ENCODE results near the gene MACIR. TPM values are rescaled to one million over a fixed set of nuclear protein-coding genes. Genes with fewer than 3 reads are reported as not detected.

Gene MACIR
- total RNA-seq (2011; cell fraction: chromatin; rRNA removed; ENCODE audit: low replicate concordance) = 5.9 and 8.4 TPM in 2 replicates
- total RNA-seq (2011; cell fraction: nucleolus; rRNA removed) = 2.3 and 3.8 TPM in 2 replicates
- total RNA-seq (2011; cell fraction: nucleoplasm; rRNA removed) = 7.5 and 10.8 TPM in 2 replicates
- total RNA-seq (2014; rRNA removed) (6.2 and 8.6 TPM in 2 replicates), total RNA-seq (2014; rRNA removed; fragmentation: Illumina TruSeq; extraction: Trizol) (10.3 and 10.6 TPM in 2 replicates), total RNA-seq (2015; rRNA removed; fragmentation: Illumina TruSeq; extraction: Trizol) (9.4 and 10.6 TPM in 2 replicates), total RNA-seq (2021) (9.4 and 10.5 TPM in 2 replicates), polyA plus RNA-seq (2011; rRNA removed) (9.5 and 9.9 TPM in 2 replicates), polyA plus RNA-seq (2014; fragmentation: Illumina TruSeq; extraction: Trizol) (10.4 and 11.6 TPM in 2 replicates), polyA plus RNA-seq (2014; fragmentation: Nextera tagmentation; extraction: Ambion mirVana) (1 to 10 TPM; 1.4 to 2.7 TPM), polyA plus RNA-seq (2014; rRNA removed) (8.1 and 9.3 TPM in 2 replicates), polyA minus RNA-seq (2011; rRNA and poly(A)+ RNA removed) (12.7 and 12.8 TPM in 2 replicates), Bru-seq, nascent RNA (percentile 90 among the genes with signal in this experiment), BruChase-seq, experiment 1, labeled RNA remaining after a 2-hour chase (percentile 86 among the genes with signal in this experiment), BruChase-seq, experiment 2, labeled RNA remaining after a 6-hour chase (percentile 86 among the genes with signal in this experiment)
- polyA plus RNA-seq (2011; cell fraction: cytosol; rRNA removed) = 5.0 and 5.9 TPM in 2 replicates
- 7.1 and 7.6 TPM in 2 replicates for polyA plus RNA-seq (2011; cell fraction: nucleus; rRNA removed)
- 7.0 TPM in 2 replicates for polyA plus RNA-seq (2012)
- 4.8 and 6.3 TPM in 2 replicates for polyA minus RNA-seq (2011; cell fraction: cytosol; rRNA and poly(A)+ RNA removed)
- polyA minus RNA-seq (2011; cell fraction: nucleus; rRNA and poly(A)+ RNA removed) = 4.8 and 8.6 TPM in 2 replicates
- long read RNA-seq, experiment 1, transcript C5orf30-201 (3 exons, 3,049 nt) = major isoform, 31 of 68 reads
- long read RNA-seq, experiment 1, transcript C5orf30-203 (3 exons, 1,573 nt) = minor isoform, 5 of 68 reads
- long read RNA-seq, experiment 1, transcript C5orf30-202 (3 exons, 2,933 nt) = minor isoform, 5 of 68 reads
- long read RNA-seq, experiment 1, partial matches to known transcripts = 24 of 68 reads
- long read RNA-seq, experiment 1, other reads (novel, unspliced or antisense) = 3 of 68 reads
- long read RNA-seq, experiment 2, partial matches to known transcripts = 0 of 11 reads
- long read RNA-seq, experiment 2, other reads (novel, unspliced or antisense) = 10 of 11 reads
- long read RNA-seq, experiment 3, transcript C5orf30-201 (3 exons, 3,049 nt) = major isoform, 15 of 23 reads
- long read RNA-seq, experiment 3, partial matches to known transcripts = 5 of 23 reads
- long read RNA-seq, experiment 3, other reads (novel, unspliced or antisense) = 0 of 23 reads

DNA sequence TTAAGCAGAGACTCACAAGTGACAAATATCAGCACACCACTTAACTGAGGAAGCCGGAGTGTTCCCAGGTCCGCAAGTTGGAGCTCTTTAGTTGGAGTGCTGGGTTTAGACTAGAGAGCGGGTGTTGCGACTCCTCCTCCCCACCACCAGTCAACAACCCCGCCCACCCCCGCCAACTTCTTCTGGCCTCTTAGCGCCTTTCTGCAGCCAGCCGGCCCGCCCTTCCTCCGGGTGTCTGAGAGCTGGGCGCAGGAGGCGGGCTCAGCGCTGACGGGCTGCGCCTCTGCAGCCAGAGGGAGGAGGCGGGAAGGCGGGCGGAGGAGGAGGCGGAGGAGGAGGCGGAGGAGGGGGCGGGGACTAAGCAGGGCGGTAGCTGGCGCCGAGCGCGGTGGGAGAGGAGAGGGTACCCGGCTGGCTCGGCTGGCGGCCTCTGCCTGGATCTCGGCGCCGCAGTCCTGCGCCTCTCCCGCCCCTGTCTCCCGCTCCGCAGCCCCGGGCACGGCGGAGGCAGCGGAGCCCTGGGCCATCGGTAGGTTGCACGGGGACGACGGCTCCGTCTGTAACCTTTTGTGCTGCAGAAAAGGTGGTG is at the start of gene MACIR:
MACIR (plus strand) TSS at position 396 of the 589 bp plus-strand sequence. CDS start 17,157 bp downstream, outside the sequence.
- CTCF ChIA-PET (ENCODE audit: low intra/inter-chr PET ratio) = no interaction called here
- no peaks in the 10 kb centered on the region for H3K9me1 ChIP-seq (ENCODE audit: control insufficient read depth, insufficient read depth, low read length)
- peaks cover 48% of the 10 kb centered on the region for H3K79me2 ChIP-seq (ENCODE audit: control insufficient read depth, insufficient read depth, low read length)
- H4K20me1 ChIP-seq (replicated peaks; ENCODE audit: control insufficient read depth, insufficient read depth, low read length) = no peaks in the 10 kb centered on the region
- H2AFZ ChIP-seq (ENCODE audit: low read depth, low read length) = peak within 1 kb of the TSS; percentile 85
- H3K27ac ChIP-seq (ENCODE audit: extremely low read depth, low read depth, low read length) = peak within 1 kb of the TSS; percentile 83
- POLR2A ChIA-PET = interaction anchor here (0.6 to 2.1 kb wide), 5 partner anchors 10 to 251 kb away, joined by 3 to 7 read pairs (median 6); no protein-coding TSS in a partner anchor
- peak; percentile 88 to 99 (median 92) for DNase-seq (ENCODE audit: extremely low read depth in 1 of 4, low spot score in 3 of 4)
- H3K27me3 ChIP-seq (ENCODE audit: control insufficient read depth in 2 of 2, insufficient read depth in 2 of 2, low read length in 2 of 2) = no peaks in the 10 kb centered on the region
- no peaks in the 10 kb centered on the region for H3K36me3 ChIP-seq (ENCODE audit: control insufficient read depth, insufficient read depth, low read length)
- peak; percentile 91 for ATAC-seq
- 1% methylated on average over 17 of the region's 45 CpGs for WGBS (ENCODE audit: insufficient coverage, low coverage, missing lambda C conversion rate)
- peak within 1 kb of the TSS; percentile 75 to 93 for H3K9ac ChIP-seq (ENCODE audit: insufficient read depth in 1 of 2, low read depth in 2 of 2, low read length in 2 of 2)
- intact Hi-C loops (cut with micrococcal nuclease) = loop anchor here (2.0 to 10.0 kb wide), 2 partner anchors 138 to 306 kb away; partner anchors contain the start of genes GIN1, NUDT12 and PPIP5K2
- H3K4me1 ChIP-seq (replicated peaks in 1 of 2; ENCODE audit: control insufficient read depth in 2 of 2, insufficient read depth in 2 of 2, low read length in 2 of 2) = peaks cover 12 to 27% of the 10 kb centered on the region in 2 experiments; a peak in 4 of 5 replicates
- FAIRE-seq = peak; percentile 97
- H3K4me3 ChIP-seq = peak within 1 kb of the TSS; percentile 86
- in situ Hi-C loops (cut with MboI) = no loop called here
- peak within 1 kb of the TSS; percentile 88 for H3K4me2 ChIP-seq (ENCODE audit: insufficient read depth, low read length)
- no TSS peak for BruUV-seq (replicated peaks)
- H3K9me3 ChIP-seq (replicated peaks; ENCODE audit: control insufficient read depth, insufficient read depth, low read depth, low read length) = no peaks in the 10 kb centered on the region
- TF ChIP-seq ZNF253 (CRISPR knock-in tag; conservative IDR thresholded peaks at IDR 0.05) = no peak
- no peak for TF ChIP-seq SMARCC2 (IDR thresholded peaks at IDR 0.05; ENCODE audit: low read depth)
- TF ChIP-seq ZNF740 (CRISPR knock-in tag; IDR thresholded peaks at IDR 0.05) = 0 out of 2 replicates have a peak, but pooled peaks have one; percentile 29
- no peak for TF ChIP-seq ZNF740 (tag; IDR thresholded peaks at IDR 0.05)
- 0 out of 2 replicates have a peak, but pooled peaks have one; percentile 21 for TF ChIP-seq CBX1 (IDR thresholded peaks at IDR 0.05; ENCODE audit: low read depth)
- no peak for TF ChIP-seq KDM1A (IDR thresholded peaks at IDR 0.05)
- no peak for TF ChIP-seq PHF21A (IDR thresholded peaks at IDR 0.05; ENCODE audit: borderline replicate concordance, low read depth)
- TF ChIP-seq TAF9B (IDR thresholded peaks at IDR 0.05; ENCODE audit: partially characterized antibody) = peak; percentile 21
- no peak for TF ChIP-seq ZNF830 (CRISPR knock-in tag; IDR thresholded peaks at IDR 0.05)
- peak; percentile 49 for TF ChIP-seq POLR2AphosphoS5 (IDR thresholded peaks at IDR 0.05; ENCODE audit: control insufficient read depth, insufficient read depth, low read depth, low read length)
- no peak for TF ChIP-seq SAFB2 (IDR thresholded peaks at IDR 0.05; ENCODE audit: borderline replicate concordance, low read depth, low read length, severe bottlenecking)
- no peak for TF ChIP-seq ETS2 (tag; IDR thresholded peaks at IDR 0.05; ENCODE audit: borderline replicate concordance, poor library complexity, severe bottlenecking)
- TF ChIP-seq RCOR1 (IDR thresholded peaks at IDR 0.05; ENCODE audit: borderline replicate concordance in 1 of 2, low read depth in 2 of 2, low read length in 2 of 2) = no peak; a peak in 1 of 4 replicates
- TF ChIP-seq HDGF (IDR thresholded peaks at IDR 0.05) = 0 out of 2 replicates have a peak, but pooled peaks have one; percentile 48
- TF ChIP-seq MTA1 (IDR thresholded peaks at IDR 0.05; ENCODE audit: borderline replicate concordance) = no peak
- TF ChIP-seq CCNT2 (IDR thresholded peaks at IDR 0.05; ENCODE audit: borderline replicate concordance, extremely low read depth, insufficient read length, low read depth, low read length) = peak; percentile 76
- TF ChIP-seq JUNB (CRISPR knock-in tag; conservative IDR thresholded peaks at IDR 0.05) = no peak
